Tongue (tissue), 2 donors: ENCODE data around the gene LONP2. TPM values are rescaled to one million over a fixed set of nuclear protein-coding genes. Genes with fewer than 3 reads are reported as not detected.
"Not testable (repeated sequence)": the region's sequence is repeated elsewhere in the genome, so short reads cannot be mapped to it uniquely, and the experiment has no call there.

ENCODE experiments used
- DNase-seq: peaks from one replicate; pipeline ENCODE4 v3.0.0-alpha.2; 2015
- total RNA-seq: library from RNA; depleted of rRNA; stranded (reverse); fragments of >200 nt; gene quantifications from one replicate; pipeline ENCODE4 v1.2.3, GENCODE V29; 2014

The LONP2 gene
- total RNA-seq, 1 donor from 2014 or later, result 69.3 TPM

GRCh38 chr16:48236286-48236685, 7.8 kb upstream of the LONP2 start:
- no peak for DNase-seq

- not testable (repeated sequence) for DNase-seq
Observed at GRCh38 chr16:48240147-48240546, 4.0 kb upstream of the LONP2 start.

- no peak for DNase-seq
Observed at GRCh38 chr16:48244863-48245195, 729 bp downstream of the LONP2 start.

GRCh38 chr16:48246066-48246465, 2.0 kb downstream of the LONP2 start:
- no peak for DNase-seq

- DNase-seq, result no peak
Observed at GRCh38 chr16:48247311-48247710, 3.2 kb downstream of the LONP2 start, which contains the start of gene ABCC11. Gene ABCC11, minus strand, starts transcription at chr16:48247539. Its CDS starts 15,618 bp downstream, at chr16:48231921.

- no peak for DNase-seq
Observed at GRCh38 chr16:48250520-48251278, 6.6 kb downstream of the LONP2 start.

- no peak for DNase-seq
Observed at GRCh38 chr16:48252013-48252412, 7.9 kb downstream of the LONP2 start.

GRCh38 chr16:48256579-48257177, 12.6 kb downstream of the LONP2 start:
- DNase-seq, result no peak

GRCh38 chr16:48261569-48261968, 17.5 kb downstream of the LONP2 start:
- DNase-seq, result no peak

- peak; percentile 47 for DNase-seq
Observed at GRCh38 chr16:48262631-48263030, 18.5 kb downstream of the LONP2 start.

- DNase-seq, result no peak
Observed at GRCh38 chr16:48269011-48269410, 24.9 kb downstream of the LONP2 start.

GRCh38 chr16:48271728-48272127, 27.6 kb downstream of the LONP2 start:
- DNase-seq, result peak; percentile 16

GRCh38 chr16:48272837-48273421, 28.8 kb downstream of the LONP2 start:
- DNase-seq, result no peak

- no peak for DNase-seq
Observed at GRCh38 chr16:48274476-48274875, 30.4 kb downstream of the LONP2 start.

GRCh38 chr16:48276102-48276501, 32.0 kb downstream of the LONP2 start:
- DNase-seq, result no peak

- no peak for DNase-seq
Observed at GRCh38 chr16:48277158-48277557, 33.1 kb downstream of the LONP2 start.

GRCh38 chr16:48279199-48279598, 35.1 kb downstream of the LONP2 start:
- no peak for DNase-seq

GRCh38 chr16:48280546-48280945, 36.4 kb downstream of the LONP2 start:
- no peak for DNase-seq

GRCh38 chr16:48282636-48283263, 38.6 kb downstream of the LONP2 start:
- DNase-seq, result no peak

- no peak for DNase-seq
Observed at GRCh38 chr16:48284772-48285409, 40.8 kb downstream of the LONP2 start.

- DNase-seq, result no peak
Observed at GRCh38 chr16:48287239-48287638, 43.1 kb downstream of the LONP2 start.

GRCh38 chr16:48291303-48291702, 47.2 kb downstream of the LONP2 start:
- DNase-seq, result no peak

GRCh38 chr16:48291754-48292153, 47.7 kb downstream of the LONP2 start:
- DNase-seq, result no peak
